OCI-M2 (cell line): Measurements from ENCODE around the gene TUBAL3.

Experiments
- DNase-seq: peaks from one replicate; lab custom pipeline; 2025; ENCODE audit not compliant: unreplicated experiment; lab: John Stamatoyannopoulos, UW

Gene TUBAL3

GRCh38 chr10:5404208-5405041 is at the start of gene TUBAL3:
Gene TUBAL3 (minus strand): TSS chr10:5404828. CDS start chr10:5404792, 36 bp downstream.
- no peak for DNase-seq

- no peak for DNase-seq
Observed at GRCh38 chr10:5453749-5454489, 49.3 kb upstream of the TUBAL3 start.

GRCh38 chr10:5450605-5451384 is 46.2 kb upstream of the TUBAL3 start:
- DNase-seq, result no peak

- no peak for DNase-seq
Observed at GRCh38 chr10:5449823-5450222, 45.2 kb upstream of the TUBAL3 start.

GRCh38 chr10:5449227-5449626 is 44.6 kb upstream of the TUBAL3 start:
- no peak for DNase-seq

- DNase-seq, result no peak
Observed at GRCh38 chr10:5448333-5449001, 43.8 kb upstream of the TUBAL3 start.

GRCh38 chr10:5447611-5448071 is 43.0 kb upstream of the TUBAL3 start:
- DNase-seq, result no peak

- no peak for DNase-seq
Observed at GRCh38 chr10:5447056-5447455, 42.4 kb upstream of the TUBAL3 start.

- peak; percentile 38 for DNase-seq
Observed at GRCh38 chr10:5446390-5446926, 41.8 kb upstream of the TUBAL3 start.

- DNase-seq, result no peak
Observed at GRCh38 chr10:5445006-5445405, 40.4 kb upstream of the TUBAL3 start.

GRCh38 chr10:5443429-5443828 is 38.8 kb upstream of the TUBAL3 start:
- no peak for DNase-seq

- DNase-seq, result no peak
Observed at GRCh38 chr10:5442990-5443370, 38.4 kb upstream of the TUBAL3 start.

- DNase-seq, result peak; percentile 61
Observed at GRCh38 chr10:5442065-5442989, 37.7 kb upstream of the TUBAL3 start.

- no peak for DNase-seq
Observed at GRCh38 chr10:5441106-5441505, 36.5 kb upstream of the TUBAL3 start.

GRCh38 chr10:5440206-5440605 is 35.6 kb upstream of the TUBAL3 start:
- DNase-seq, result no peak

- DNase-seq, result no peak
Observed at GRCh38 chr10:5435328-5435727, 30.7 kb upstream of the TUBAL3 start.

GRCh38 chr10:5434017-5434753 is 29.6 kb upstream of the TUBAL3 start:
- DNase-seq, result no peak

GRCh38 chr10:5433182-5433581 is 28.6 kb upstream of the TUBAL3 start:
- no peak for DNase-seq

- DNase-seq, result no peak
Observed at GRCh38 chr10:5428133-5428532, 23.5 kb upstream of the TUBAL3 start.
